NCI-H2029 (cell line): ENCODE measurements around the gene SPTBN2.

ENCODE experiments used
- DNase-seq: peaks from one replicate; lab custom pipeline; 2025; lab: John Stamatoyannopoulos, UW

SPTBN2 gene

GRCh38 chr11:66701432-66702240 is 27.4 kb downstream of the SPTBN2 start:
- DNase-seq = no peak

- DNase-seq = no peak
Measured at GRCh38 chr11:66700742-66701141, 28.3 kb downstream of the SPTBN2 start.

DNA sequence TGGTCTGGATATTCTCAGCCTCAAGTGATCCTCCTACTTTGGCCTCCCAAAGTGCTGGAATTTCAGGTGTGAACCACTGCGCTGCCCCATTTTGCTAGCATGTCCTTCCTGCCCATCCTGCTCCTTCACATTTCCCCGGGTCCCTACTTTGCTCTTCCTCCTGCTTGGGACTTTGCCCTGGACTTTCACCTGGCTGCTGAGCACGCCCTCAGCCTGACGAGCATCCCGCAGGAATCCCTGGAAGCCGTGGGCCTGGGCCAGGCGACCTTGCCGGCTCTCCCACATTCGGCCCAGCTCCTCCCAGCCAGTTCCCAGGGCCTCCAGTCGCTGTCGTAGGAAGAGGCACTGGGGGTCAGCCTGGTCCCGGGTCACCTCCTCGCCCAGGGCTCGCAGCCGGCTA is 28.7 kb downstream of the SPTBN2 start:
- DNase-seq = no peak

DNA sequence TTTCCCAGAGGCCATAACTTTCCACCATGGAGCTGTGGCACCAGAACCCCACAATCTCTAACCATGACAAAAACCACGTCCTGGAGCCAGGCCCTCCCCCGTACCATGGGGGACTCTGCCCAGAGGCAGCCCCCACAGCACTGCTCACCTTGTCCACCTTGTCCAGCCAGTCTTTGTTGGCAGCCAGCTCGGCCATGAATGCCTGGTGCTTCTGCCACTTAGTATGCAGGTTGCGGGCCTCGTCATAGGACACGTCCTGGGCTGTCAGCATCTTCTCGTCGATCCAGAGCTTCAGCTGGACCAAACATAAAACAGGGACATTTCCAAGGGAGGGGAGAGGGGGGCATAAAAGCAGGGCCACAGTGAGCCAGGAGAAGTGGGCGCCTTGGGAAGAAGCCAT is 30.5 kb downstream of the SPTBN2 start:
- DNase-seq = no peak

GRCh38 chr11:66697988-66698387 is 31.0 kb downstream of the SPTBN2 start:
- DNase-seq = no peak

GRCh38 chr11:66696146-66696545 is 32.9 kb downstream of the SPTBN2 start:
- DNase-seq = no peak

GRCh38 chr11:66694732-66695207 is 34.2 kb downstream of the SPTBN2 start:
- peak; percentile 86 for DNase-seq

DNA sequence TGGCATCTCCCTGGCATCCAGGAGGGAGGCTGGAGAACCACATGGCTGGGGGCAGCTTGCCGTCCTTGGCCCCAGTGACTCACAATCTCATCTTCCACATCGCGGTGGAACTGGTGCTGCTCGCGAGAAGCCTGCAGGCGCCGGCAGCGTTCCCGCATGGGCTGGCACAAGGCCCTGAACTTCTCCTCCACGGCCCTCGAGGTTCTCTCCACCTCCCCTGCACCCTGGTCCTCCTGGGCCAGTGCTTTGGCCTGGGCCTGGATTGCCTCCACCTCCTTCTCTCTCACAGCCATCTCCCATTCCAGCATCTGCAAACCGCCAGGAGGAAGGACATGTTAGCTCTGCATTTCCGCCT is 35.0 kb downstream of the SPTBN2 start:
- DNase-seq = no peak

DNA sequence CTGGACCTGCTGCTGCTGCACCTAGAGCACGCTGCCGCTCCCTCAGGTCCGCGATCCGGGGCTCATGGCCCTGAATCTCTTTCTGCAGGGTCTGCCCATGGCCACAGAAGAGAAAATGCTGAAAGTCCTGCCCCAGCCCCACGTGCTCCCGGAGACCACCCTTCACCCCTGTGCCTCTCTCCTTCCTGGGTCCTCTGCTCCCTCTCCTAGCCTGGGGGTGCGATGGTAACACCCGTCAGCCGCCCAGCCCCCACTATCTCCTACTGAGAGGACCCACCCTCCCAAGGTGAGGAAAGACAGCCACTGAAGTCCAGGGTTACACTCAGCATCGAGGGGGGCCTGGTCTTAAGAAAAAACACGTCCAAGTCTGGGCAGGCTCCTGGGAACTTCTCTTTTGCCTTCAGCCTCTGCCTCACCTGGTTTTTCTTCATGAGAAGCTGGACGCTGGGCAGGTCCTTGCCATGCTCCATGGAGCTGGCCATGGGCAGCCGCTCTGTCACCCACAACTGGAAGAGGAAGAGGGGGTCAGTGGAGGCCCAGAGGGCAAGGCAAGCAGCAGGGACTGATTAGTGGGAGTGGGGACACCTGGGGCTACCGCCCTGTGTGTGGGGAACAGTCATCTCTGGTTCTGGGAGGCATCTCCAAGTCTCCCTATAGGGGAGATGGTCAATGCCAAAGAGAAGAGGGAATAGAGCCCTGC is 35.5 kb downstream of the SPTBN2 start:
- no peak for DNase-seq

- no peak for DNase-seq
Measured at GRCh38 chr11:66692871-66693331, 36.1 kb downstream of the SPTBN2 start.

- no peak for DNase-seq
Measured at GRCh38 chr11:66692446-66692845, 36.6 kb downstream of the SPTBN2 start.

- DNase-seq = no peak
Measured at GRCh38 chr11:66691311-66691980, 37.6 kb downstream of the SPTBN2 start.

DNA sequence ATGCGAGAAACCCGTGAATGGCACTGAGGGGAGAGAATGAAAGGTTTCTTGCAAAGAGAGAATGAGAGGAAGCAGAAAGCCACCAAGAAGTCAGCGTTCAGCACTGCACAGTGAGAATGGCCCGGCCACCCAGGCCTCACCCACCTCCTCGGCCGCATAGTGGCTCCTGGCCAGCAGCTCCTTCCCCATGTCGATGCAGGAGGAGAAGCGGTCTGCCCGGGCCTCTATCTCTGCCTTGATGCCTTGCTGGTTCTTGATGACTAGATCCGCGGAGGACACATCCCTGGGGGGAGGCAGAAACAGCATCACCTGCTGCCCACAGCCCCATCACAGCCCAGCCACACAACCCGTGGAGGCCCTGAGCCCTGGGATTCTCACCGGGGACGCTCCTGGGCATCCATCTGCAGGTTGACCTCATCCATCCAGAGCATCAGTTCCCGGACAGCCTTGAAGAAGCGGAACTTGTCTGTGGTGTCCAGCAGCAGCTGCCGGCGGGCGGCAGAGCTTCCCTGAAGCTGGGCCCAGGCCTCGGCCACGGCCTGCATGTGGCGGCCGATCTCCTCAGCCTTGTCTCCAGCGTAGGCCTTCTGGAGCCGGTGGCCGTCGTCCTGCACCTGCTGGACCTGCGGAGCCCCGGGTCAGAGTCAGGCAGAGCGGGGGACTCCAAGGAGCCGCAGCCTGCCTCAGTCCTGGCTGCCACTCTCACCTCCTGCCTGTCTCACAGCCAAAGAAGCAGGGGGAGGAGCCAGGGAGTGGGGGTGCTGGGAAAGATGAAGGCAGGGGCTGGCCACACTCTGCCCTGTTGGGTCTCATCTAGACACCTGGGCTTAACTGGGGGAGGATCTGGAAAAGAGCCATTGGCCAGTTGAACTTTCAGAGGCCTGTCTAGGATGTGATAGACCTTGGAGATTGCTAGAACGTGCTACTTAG is 39.1 kb downstream of the SPTBN2 start:
- no peak for DNase-seq

DNA sequence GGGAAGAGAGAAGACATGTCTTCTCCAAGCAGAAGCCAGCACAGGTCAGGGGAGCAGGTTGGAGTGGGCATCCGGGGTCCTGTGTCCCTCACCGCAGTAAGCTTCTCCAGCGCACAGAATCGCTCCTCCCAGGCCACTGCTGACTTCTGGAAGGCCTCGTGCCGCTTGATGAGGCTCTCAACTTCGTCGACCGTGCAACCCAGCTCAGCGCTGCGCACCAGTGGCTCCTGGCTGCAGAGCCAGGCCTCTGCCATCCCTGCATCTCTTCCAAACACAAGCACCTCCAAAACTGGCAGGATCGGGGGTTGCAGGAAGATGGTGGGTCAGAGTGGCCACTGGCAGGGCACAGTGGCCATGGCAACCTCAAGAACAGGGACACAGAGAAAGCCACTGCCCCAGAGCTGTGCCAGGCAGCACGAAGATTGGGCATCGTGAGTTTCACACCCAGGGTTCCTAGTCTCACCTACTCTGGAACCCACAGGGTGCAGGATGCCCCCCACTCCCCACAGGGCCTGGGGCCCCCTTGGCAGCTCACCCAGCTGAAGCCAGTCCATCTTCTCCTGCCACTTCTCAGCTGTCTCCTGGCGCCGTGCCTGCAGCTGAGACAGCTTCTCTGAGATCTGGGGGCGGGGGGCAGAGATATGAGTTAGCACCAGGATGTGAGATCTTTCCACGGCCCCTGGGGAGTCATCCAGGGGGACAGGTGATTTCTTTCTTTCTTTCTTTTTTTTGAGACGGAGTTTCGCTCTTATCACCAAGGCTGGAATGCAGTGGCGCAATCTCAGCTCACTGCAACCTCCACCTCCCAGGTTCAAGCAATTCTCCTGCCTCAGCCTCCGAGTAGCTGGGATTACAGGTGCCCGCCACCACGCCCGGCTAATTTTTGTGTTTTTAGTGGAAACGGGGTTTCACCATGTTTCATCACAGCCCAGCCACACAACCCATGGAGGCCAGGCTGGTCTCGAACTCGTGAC is 40.2 kb downstream of the SPTBN2 start:
- DNase-seq = no peak

GRCh38 chr11:66687831-66688281 is 41.2 kb downstream of the SPTBN2 start:
- no peak for DNase-seq

GRCh38 chr11:66686801-66687750 is 41.9 kb downstream of the SPTBN2 start:
- DNase-seq = no peak

DNA sequence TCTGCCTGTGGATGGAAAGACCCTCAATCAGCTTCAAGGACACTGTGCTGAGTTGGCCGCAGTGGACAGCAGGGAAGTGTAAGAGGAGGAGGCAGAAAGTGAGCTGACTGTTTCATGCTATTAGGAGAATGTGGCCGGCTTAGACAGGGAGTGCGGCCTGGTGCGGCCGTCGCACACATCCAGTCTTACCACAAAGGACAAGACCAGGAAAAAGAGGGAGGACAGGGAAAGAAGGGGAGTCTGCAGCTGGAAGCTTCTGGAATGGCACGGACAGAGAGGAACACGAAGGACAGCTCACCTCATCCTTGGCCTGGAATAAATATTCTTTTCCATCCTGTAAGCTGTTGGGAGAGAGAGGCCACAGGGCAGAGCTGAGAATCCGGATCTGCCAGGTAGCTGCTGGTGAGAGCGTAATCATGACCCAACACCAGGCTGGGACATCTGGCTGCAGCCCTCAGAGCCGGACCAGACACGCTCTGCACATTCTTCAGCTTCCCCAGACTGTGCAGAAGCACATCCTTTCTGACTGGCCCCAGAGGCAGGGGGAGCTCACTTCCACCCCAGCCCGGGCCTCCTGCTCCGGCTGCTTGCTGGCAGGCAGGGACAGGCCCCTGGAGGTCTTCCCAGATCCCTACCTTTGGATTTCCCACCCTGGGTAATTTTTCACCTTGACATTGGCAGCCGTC is 42.8 kb downstream of the SPTBN2 start:
- DNase-seq = no peak

GRCh38 chr11:66685276-66686099 is 43.5 kb downstream of the SPTBN2 start:
- peak; percentile 48 for DNase-seq
